ENCODE measurements around the gene KIFC3. TPM values are rescaled to one million over a fixed set of nuclear protein-coding genes. Genes with fewer than 3 reads are reported as not detected.
"Not testable (repeated sequence)": the region's sequence is repeated elsewhere in the genome, so short reads cannot be mapped to it uniquely, and the experiment has no call there.

KIFC3 gene, protein sequence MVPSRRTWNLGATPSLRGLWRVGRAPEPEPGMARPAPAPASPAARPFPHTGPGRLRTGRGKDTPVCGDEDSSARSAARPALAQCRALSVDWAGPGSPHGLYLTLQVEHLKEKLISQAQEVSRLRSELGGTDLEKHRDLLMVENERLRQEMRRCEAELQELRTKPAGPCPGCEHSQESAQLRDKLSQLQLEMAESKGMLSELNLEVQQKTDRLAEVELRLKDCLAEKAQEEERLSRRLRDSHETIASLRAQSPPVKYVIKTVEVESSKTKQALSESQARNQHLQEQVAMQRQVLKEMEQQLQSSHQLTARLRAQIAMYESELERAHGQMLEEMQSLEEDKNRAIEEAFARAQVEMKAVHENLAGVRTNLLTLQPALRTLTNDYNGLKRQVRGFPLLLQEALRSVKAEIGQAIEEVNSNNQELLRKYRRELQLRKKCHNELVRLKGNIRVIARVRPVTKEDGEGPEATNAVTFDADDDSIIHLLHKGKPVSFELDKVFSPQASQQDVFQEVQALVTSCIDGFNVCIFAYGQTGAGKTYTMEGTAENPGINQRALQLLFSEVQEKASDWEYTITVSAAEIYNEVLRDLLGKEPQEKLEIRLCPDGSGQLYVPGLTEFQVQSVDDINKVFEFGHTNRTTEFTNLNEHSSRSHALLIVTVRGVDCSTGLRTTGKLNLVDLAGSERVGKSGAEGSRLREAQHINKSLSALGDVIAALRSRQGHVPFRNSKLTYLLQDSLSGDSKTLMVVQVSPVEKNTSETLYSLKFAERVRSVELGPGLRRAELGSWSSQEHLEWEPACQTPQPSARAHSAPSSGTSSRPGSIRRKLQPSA
- 55.0 TPM for polyA plus RNA-seq (ENCODE audit: insufficient read length)
- long read RNA-seq, donor 1, transcript KIFC3-203 (20 exons, 3,379 nt) = minor isoform, 5 of 14 reads
- long read RNA-seq, donor 1, transcript KIFC3-235 (1 exons, 2,393 nt) = major isoform, 7 of 14 reads
- long read RNA-seq, donor 1, partial matches to known transcripts = 0 of 14 reads
- long read RNA-seq, donor 1, other reads (novel, unspliced or antisense) = 0 of 14 reads
- long read RNA-seq, donor 2, transcript KIFC3-203 (20 exons, 3,379 nt) = minor isoform, 5 of 23 reads
- long read RNA-seq, donor 2, transcript KIFC3-235 (1 exons, 2,393 nt) = major isoform, 12 of 23 reads
- long read RNA-seq, donor 2, partial matches to known transcripts = 5 of 23 reads
- long read RNA-seq, donor 2, other reads (novel, unspliced or antisense) = 0 of 23 reads
- long read RNA-seq, donor 3, transcript KIFC3-235 (1 exons, 2,393 nt) = major isoform, 8 of 12 reads
- long read RNA-seq, donor 3, partial matches to known transcripts = 0 of 12 reads
- long read RNA-seq, donor 3, other reads (novel, unspliced or antisense) = 0 of 12 reads
- long read RNA-seq, donor 4, partial matches to known transcripts = 0 of 1 reads
- long read RNA-seq, donor 4, other reads (novel, unspliced or antisense) = 0 of 1 reads
- long read RNA-seq, donor 5, transcript KIFC3-203 (20 exons, 3,379 nt) = major isoform, 5 of 8 reads
- long read RNA-seq, donor 5, partial matches to known transcripts = 0 of 8 reads
- long read RNA-seq, donor 5, other reads (novel, unspliced or antisense) = 0 of 8 reads
- long read RNA-seq, donor 6, partial matches to known transcripts = 0 of 7 reads
- long read RNA-seq, donor 6, other reads (novel, unspliced or antisense) = 0 of 7 reads
- long read RNA-seq, donor 7, transcript KIFC3-235 (1 exons, 2,393 nt) = major isoform, 10 of 19 reads
- long read RNA-seq, donor 7, transcript KIFC3-203 (20 exons, 3,379 nt) = minor isoform, 6 of 19 reads
- long read RNA-seq, donor 7, partial matches to known transcripts = 0 of 19 reads
- long read RNA-seq, donor 7, other reads (novel, unspliced or antisense) = 0 of 19 reads
- long read RNA-seq, donor 8, partial matches to known transcripts = 0 of 2 reads
- long read RNA-seq, donor 8, other reads (novel, unspliced or antisense) = 0 of 2 reads

DNA sequence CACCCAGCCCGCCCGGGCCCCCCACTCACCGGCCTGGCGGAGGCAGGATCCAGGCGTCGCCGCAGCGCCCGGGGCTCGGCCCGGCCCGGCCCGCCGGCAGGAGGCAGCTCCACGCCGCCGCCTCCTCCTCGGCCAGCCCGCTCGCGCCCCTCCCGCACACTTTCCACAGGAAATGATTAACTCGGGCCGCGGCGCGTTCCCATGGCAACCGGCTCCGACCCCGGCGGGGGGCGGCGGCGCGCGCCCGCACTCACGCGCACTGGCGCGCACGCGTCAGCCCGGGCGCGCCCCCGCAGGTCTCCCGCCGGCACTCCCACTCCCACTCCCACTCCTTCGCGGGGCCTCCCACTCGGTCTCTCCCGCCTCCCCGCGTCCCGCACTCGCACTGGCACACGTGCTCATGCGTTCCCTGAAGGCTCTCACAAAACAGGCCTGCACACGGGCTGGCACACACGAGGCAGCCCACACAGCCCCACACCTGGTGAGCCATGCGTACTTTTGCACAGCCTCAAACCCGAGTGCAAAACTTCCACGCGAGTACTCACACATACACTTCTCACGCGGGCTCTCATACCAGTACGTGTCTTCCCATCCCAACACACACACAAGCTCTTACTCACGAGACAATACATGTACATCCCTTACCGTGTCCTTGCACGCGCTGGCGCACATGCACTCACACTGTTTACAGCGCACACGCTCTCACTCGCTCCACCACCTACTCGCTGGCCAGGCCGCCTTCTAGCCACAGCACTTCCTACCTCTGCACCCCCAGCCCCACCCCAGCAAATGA is at the start of gene KIFC3:
Gene KIFC3, minus strand, starts transcription at position 151 of the 793 bp plus-strand sequence. CDS start 4,248 bp downstream, outside the sequence.
- no peak for DNase-seq

DNA sequence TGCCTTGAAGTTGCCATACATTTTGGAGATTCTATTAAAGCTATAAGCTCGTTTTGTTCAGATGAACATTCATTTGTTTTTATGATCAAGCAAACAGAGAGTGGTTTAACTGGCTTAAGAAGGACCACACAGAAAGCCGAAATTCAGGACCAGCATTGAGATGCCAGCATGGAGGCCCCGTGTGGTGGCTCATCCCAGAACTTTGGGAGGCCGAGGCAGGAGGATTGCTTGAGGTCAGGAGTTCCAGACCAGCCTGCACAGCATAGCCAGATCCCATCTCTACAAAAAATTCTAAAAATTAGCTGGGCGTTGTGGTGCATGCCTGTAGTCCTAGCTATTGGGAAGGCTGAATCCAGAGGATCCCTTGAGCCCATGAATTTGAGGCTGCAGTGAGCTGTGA is 45.9 kb upstream of the KIFC3 start:
- DNase-seq = no peak

DNA sequence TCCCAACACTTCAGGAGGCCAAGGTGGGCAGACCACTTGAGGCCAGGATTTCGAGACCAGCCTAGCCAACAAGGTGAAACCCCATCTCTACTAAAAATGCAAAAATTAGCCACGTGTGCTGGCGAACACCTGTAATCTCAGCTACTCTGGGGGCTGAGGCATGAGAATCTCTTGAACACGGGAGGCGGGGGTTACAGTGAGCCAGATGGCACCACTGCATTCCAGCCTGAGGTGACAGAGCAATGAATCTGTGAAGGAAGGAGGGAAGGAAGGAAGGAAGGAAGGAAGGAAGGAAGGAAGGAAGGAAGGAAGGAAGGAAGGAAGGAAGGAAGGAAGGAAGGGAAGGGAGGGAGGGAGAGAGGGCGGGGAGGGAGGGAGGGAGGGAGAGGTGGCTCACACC is 44.6 kb upstream of the KIFC3 start:
- DNase-seq = not testable (repeated sequence)

DNA sequence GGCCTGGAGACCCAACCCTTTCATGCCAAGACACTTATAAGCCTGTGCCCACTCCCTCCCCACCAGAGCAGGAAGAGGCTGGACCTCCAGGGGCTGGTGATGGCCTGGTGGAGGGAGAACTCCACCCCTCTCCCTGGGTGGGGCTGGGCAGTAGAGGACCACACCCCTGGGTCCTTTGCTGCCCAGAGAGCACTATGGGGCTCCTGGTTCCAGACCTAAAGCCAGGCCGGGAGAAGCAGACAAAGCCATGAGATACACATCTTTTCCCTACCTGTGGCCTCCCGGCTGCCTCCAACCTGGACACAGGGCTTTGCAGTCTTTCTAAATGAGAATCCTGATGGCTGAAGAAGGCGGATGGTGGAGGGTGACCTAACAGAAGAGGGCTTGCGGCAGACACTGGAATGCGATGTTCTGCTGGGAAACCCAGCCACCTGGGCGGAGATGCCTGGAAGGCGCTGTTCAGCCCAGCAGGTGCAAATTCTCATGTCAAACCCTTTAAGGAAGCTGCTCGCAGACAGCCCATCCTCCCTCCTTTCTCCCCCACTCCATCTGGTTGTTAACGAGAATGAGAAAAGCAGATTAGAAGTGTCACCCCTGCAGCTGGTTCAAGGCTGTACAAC is 43.9 kb upstream of the KIFC3 start:
- DNase-seq = no peak

DNA sequence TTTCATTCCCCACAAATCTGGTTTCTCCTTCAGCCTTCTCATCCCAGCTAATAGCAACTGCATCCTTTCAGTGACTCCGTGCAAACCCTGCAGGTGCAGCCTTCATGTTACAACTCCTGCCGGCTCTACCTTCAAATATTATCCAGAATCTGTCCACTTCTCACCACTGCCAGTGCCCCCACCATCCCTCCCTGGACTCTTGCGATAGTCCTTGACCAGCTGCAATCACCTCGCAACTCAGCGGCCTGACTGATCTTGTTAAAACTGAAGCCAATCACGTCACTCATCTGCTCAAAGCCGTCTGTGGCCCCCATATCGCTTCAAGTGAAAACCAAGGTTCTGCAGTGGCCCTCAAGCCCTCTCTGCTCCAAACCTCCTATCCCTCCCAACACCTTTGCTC is 42.8 kb upstream of the KIFC3 start:
- DNase-seq = no peak

DNA sequence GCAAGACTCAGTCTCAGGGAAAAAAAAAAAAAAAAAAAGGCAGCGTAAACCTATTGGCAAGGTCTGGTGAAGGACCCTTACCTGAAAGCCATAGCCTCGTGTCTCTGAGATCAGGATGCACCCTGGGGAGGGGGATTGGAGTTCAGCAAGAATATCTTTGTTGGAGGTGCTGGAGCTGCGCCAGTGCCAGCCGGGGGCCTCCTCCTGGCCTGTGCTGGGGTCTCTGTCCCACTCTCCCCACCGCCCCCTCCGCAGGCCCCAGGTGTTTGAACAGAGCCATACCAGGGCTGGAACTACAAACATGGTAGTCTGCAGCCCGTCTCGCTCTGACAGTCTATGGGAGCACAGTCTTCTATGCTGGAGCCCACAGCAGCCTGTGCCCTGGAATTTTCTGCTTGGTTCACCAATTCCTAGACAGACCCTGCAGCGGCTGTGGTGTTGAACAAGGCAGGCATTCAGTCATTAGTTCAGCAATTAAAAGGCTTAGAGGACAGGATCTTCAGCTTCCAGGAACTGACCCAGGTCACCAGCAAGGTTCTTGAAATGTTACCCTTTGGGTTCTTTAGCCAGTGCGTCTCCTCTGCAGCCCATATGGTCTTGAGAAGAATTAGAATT is 42.2 kb upstream of the KIFC3 start:
- DNase-seq = no peak

DNA sequence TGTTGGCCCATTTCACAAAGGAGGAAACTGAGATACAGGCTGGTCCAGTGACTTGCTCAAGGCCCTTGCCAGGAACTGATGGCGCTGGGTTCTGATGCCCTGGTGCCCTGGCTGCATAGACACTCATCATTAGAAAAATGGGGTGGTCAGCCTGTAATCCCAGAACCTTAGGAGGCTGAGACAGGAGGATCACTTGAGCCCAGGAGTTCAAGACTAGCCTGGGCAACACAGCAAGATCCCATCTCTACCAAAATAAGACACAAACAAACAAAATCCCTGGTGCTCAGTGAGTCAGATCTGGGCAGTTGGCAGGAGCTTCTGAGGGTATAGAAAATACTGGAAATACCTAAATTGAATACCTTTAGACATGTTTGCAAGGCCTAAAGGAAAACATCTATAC is 41.1 kb upstream of the KIFC3 start:
- no peak for DNase-seq

DNA sequence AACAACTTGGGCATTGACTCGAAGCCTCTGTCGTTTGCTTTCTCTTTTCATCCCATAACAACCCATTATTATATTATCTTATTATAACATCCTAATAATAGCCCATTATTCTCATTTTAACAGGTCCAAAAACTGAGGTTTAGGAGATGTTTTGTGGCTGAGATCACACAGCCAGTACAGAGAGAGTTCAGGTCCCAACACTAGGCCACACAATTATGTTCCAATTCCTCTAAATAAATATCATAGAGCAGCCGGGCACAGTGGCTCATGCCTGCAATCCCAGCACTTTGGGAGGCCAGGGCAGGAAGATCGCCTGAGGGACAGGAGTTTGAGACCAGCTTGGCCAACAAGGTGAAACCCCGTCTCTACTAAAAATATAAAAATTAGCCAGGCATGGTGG is 40.3 kb upstream of the KIFC3 start:
- DNase-seq = no peak

DNA sequence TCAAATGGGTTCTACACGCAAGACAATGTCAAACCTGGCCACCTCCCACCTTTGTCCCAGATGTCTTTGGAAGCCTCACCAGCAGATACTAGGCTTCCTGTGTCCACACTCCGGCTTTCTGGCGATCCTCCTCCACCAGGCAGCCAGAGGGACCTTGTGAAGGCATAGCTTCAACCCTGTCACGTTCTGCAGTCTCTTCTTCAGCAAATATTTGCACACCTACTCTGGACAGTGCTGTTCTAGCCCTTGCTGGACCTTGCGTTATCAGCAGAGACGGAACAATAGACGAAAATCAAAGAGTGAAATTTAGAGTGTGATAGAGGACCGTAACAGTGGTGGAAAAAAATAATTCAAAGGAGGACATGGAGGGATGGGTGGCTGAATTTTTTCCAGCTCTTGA is 38.5 kb upstream of the KIFC3 start:
- DNase-seq = no peak

DNA sequence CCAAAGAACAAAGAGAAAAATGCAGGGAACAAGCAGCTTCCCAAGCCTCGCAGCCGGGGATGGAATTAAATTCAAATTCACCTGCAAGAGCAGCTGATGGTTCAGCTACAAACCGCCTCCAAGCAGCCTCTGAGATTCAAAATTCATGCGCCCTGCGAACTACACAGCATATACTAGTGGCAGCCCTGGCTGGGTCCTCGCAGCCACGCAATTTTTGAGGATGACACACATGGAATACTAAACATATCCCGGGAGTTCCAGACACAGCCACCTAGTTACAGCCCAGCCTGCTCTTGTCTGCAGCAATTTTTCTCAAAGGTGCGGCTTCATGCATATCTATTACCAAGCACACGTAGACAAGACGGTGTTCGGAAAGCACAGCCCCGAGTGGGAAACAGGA is 35.9 kb upstream of the KIFC3 start:
- DNase-seq = no peak

DNA sequence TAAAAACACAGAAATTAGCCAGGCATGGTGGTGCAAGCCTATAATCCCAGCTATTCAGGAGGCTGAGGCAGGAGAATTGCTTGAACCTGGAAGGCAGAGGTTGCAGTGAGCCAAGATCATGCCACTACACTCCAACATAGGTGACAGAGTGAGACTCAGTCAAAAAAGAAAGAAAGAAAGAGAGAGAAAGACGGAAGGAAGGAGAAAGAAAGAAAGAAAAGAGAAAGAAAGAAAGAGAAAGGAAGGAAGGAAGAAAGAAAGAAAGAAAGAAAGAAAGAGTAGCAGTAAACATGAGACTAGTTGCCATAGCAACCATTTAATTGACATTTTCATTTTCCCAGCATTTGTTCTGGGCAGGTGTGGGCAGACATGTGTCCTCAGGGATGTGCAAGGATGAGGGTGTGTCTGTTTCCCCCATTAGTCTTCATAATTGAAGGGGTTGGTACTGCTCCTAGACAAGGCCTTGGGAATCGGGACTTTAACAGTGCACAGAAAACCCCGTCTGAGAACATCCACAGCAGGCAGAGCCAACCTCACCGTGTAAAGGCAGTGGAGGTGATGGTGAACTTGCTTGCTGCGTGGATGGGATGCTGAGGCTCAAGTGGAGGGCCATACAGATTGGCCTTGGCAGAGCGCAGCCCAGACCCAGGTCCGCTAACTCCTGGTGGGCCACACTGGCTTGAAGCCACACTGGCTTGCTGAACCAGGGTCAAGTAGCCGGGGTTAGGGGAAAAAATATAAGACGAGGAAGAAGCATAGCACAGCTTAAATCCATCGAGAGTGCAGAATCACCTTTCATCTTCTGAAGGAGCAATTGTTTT is 35.2 kb upstream of the KIFC3 start:
- DNase-seq = no peak

DNA sequence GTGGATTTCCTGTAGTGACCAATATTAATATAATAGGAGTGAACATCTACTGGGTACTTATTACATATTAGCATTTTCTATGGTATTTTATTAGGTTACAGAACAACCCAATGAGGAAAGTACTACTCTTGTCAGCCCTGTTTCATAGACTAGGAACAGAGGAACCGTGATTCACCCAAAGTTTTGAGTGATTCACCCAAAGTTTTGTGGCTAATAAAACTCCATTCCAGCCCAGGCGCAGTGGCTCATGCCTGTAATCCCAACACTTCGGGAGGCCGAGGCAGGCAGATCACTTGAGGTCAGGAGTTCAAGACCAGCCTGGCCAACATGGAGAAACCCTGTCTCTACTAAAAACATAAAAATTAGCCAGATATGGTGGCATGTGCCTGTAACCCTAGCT is 33.1 kb upstream of the KIFC3 start:
- not testable (repeated sequence) for DNase-seq

DNA sequence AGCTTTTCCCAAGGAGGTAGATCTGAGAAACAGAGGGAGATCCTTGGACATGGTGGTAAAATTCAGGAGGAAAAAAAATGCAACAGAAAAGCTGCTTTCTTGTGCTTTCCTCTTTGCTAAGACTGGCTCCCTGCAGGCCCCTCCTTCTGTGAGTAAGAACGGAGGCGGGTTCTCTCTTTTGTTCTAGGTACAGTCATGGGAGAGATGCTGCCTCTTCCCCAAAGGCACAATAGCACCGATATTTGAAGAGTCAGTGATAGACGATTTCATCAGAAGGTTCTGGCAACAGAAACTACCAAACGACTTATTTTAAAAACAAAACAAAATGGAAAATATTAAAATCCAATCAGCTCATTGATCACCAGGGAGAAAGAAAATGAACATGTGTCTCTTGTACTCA is 32.6 kb upstream of the KIFC3 start:
- DNase-seq = no peak

DNA sequence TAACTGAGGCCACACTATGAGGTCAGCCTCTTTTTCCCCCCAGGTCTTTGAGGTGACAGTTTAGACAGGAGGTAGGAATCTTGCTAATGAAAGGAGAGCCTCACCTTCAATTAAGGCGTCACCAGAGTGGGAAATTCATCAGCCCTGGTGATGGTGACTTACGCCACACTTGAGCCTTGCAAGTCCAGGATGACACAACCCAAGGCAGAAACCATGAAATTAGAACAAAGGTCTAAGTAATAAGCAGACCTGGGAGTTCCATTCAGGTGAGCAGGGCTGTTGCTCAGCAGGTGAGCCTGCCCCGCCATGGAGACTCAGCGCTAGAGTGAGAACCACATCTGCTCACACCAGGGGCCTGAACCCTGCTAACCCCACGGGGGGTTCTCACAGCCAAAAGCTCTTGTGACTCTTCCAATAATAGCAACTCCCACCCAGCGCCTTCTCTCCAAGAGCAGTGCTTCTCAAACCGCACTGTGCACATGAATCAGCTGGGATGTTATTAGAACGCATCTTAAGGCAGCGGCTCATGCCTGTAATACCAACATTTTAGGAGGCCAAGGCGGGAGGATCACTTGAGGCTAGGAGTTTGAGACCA is 28.7 kb upstream of the KIFC3 start:
- DNase-seq = no peak

DNA sequence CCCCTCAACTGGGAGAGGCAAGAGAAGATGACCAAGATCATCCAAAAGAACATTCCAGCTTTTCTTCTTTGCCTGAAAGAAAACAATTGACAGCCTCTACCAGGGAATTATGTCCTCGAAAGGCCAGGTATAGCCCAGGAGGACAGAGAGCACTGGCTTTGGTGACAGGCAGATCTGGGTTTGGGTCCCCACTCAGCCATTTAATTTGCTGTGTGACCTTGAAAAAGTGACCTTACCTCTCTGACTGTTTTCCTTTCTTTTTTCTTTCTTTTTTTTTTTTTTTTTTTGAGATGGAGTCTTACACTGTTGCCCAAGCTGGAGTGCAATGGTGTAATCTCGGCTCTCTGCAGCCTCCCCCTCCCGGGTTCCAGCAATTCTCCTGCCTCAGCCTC is 27.7 kb upstream of the KIFC3 start:
- no peak for DNase-seq

DNA sequence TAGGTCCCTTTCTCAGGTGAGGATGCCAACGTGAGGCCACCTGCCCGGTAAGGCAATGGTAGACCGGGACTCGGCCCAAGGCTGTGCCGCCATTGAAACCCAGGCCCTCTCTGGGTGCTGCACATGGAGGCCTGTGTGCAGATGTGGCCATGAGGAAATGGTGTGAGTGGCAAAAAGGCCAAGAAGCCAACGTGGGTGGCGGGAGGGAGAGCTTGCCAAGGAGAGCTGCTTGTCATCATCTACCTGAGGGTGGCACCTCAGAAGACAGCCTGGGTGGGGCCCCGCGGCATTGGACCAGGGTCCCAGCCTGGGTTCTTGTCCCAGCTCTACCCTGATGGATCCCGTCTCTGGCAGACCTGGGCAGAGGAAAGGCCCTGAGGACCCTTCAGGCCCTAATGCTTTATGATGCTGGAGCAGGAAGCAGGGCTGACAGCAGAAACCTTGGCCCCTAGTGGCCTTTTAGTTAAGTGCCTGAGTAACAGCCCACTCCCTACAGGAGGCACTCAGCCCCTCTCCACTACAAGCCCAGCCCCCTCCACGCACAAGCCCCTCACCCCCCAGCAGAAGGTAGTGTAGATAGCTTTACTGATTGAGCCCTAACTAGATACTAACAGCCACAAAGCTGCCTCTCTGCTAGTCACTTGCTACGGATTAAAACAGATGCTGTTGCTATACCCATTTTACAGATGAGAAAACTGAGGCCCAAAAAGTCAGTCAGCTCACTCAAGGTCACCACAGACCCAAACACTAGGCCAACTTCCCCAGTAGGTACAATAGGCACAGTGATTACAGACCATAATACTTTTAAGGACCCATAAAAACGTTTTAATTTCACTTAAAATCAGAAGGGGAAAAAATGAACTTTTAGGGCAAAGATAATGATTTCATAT is 26.2 kb upstream of the KIFC3 start:
- DNase-seq = no peak

Data from left kidney (tissue), 8 donors.